ENCODE results near the gene MXI1.

Gene MXI1

GRCh38 chr10:110207011-110207804 lies at the start of gene MXI1:
Gene MXI1 (plus strand): TSS chr10:110207605. CDS start chr10:110207809, 204 bp downstream.
- H4K20me1 ChIP-seq (ENCODE audit: control insufficient read depth, insufficient read depth, low read depth, low read length), result no peaks in the 10 kb centered on the region
- peak within 1 kb of the TSS; percentile 56 for H3K27ac ChIP-seq (ENCODE audit: low read depth, low read length)
- no peaks in the 10 kb centered on the region for H3K36me3 ChIP-seq (ENCODE audit: control insufficient read depth, low read length)

GRCh38 chr10:110158051-110159005 lies 49.1 kb upstream of the MXI1 start:
- Histone ChIP-seq H3K4me3 (ENCODE audit: low read length) (no peak overlapping the region), H4K20me1 (ENCODE audit: control insufficient read depth, insufficient read depth, low read depth, low read length) (no peaks in the 10 kb centered on the region), H3K36me3 (ENCODE audit: control insufficient read depth, low read length) (no peaks in the 10 kb centered on the region), H3K27me3 (ENCODE audit: control insufficient read depth, low read length) (peaks cover 17% of the 10 kb centered on the region), H3K9me3 (ENCODE audit: control insufficient read depth, insufficient read depth, low read length) (peaks cover 5% of the 10 kb centered on the region; the same call in 1 of the 2 replicates), H3F3A (ENCODE audit: control insufficient read depth, insufficient read depth) (no peaks in the 10 kb centered on the region), H3K27ac (ENCODE audit: low read depth, low read length) (no peak overlapping the region), H3K4me2 (ENCODE audit: low read length) (no peak overlapping the region), H3K79me2 (ENCODE audit: control insufficient read depth, low read length) (no peaks in the 10 kb centered on the region), H3K9me2 (replicated peaks; ENCODE audit: control insufficient read depth, low read length) (no peaks in the 10 kb centered on the region), H3K4me1 (ENCODE audit: control insufficient read depth, low read length) (peaks cover 19% of the 10 kb centered on the region)
- no peak for TF ChIP-seq CTCF (IDR thresholded peaks at IDR 0.05; ENCODE audit: low read depth, low read length, poor library complexity, severe bottlenecking)
- no peak for TF ChIP-seq EZH2phosphoT487 (IDR thresholded peaks at IDR 0.05; ENCODE audit: borderline replicate concordance, low read length)

More at GRCh38 chr10:110207011-110207804, at the start of gene MXI1:
- no peaks in the 10 kb centered on the region for H3K9me2 ChIP-seq (replicated peaks; ENCODE audit: control insufficient read depth, low read length)
- H3K4me1 ChIP-seq (ENCODE audit: control insufficient read depth, low read length), result peaks cover 26% of the 10 kb centered on the region
- H3K79me2 ChIP-seq (ENCODE audit: control insufficient read depth, low read length), result peaks cover 11% of the 10 kb centered on the region
- peak within 1 kb of the TSS; percentile 80 for H3K4me2 ChIP-seq (ENCODE audit: low read length)
- H3K27me3 ChIP-seq (ENCODE audit: control insufficient read depth, low read length), result peaks cover 15% of the 10 kb centered on the region
- no peak for TF ChIP-seq CTCF (IDR thresholded peaks at IDR 0.05; ENCODE audit: low read depth, low read length, poor library complexity, severe bottlenecking)
- no peak for TF ChIP-seq EZH2phosphoT487 (IDR thresholded peaks at IDR 0.05; ENCODE audit: borderline replicate concordance, low read length)
- H3K4me3 ChIP-seq (ENCODE audit: low read length), result peak within 1 kb of the TSS; percentile 76
- H3K9me3 ChIP-seq (ENCODE audit: control insufficient read depth, insufficient read depth, low read length), result no peaks in the 10 kb centered on the region
- peaks cover 4% of the 10 kb centered on the region; the same call in 1 of the 2 replicates for H3F3A ChIP-seq (ENCODE audit: control insufficient read depth, insufficient read depth)

GRCh38 chr10:110160081-110160480 lies 47.3 kb upstream of the MXI1 start:
- Histone ChIP-seq H3K27me3 (ENCODE audit: control insufficient read depth, low read length) (peaks cover 29% of the 10 kb centered on the region), H3K4me1 (ENCODE audit: control insufficient read depth, low read length) (peaks cover 10% of the 10 kb centered on the region), H3K9me3 (ENCODE audit: control insufficient read depth, insufficient read depth, low read length) (peaks cover 5% of the 10 kb centered on the region; the same call in 1 of the 2 replicates), H3K4me2 (ENCODE audit: low read length) (no peak overlapping the region), H3F3A (ENCODE audit: control insufficient read depth, insufficient read depth) (no peaks in the 10 kb centered on the region), H4K20me1 (ENCODE audit: control insufficient read depth, insufficient read depth, low read depth, low read length) (no peaks in the 10 kb centered on the region), H3K79me2 (ENCODE audit: control insufficient read depth, low read length) (no peaks in the 10 kb centered on the region), H3K4me3 (ENCODE audit: low read length) (no peak overlapping the region), H3K27ac (ENCODE audit: low read depth, low read length) (no peak overlapping the region), H3K36me3 (ENCODE audit: control insufficient read depth, low read length) (no peaks in the 10 kb centered on the region), H3K9me2 (replicated peaks; ENCODE audit: control insufficient read depth, low read length) (no peaks in the 10 kb centered on the region)
- no peak for TF ChIP-seq EZH2phosphoT487 (IDR thresholded peaks at IDR 0.05; ENCODE audit: borderline replicate concordance, low read length)
- no peak for TF ChIP-seq CTCF (IDR thresholded peaks at IDR 0.05; ENCODE audit: low read depth, low read length, poor library complexity, severe bottlenecking)
